HFFc6 (cell line): ENCODE measurements around the gene MICALL2. TPM values are rescaled to one million over a fixed set of nuclear protein-coding genes. Genes with fewer than 3 reads are reported as not detected.

Experiments used
- DNase-seq: peaks from one replicate; pipeline ENCODE4 v3.0.0-alpha.2; 2018
- H3K27ac Mint-ChIP-seq: 2 replicates; pipeline ENCODE4 v1.8.0; 2020; ENCODE audit warnings: mild to moderate bottlenecking, mixed read lengths
- H3K27me3 Mint-ChIP-seq: 2 replicates; pipeline ENCODE4 v1.8.0; 2021; ENCODE audit warnings: mild to moderate bottlenecking, moderate library complexity, mixed read lengths; ENCODE audit not compliant: insufficient read depth
- H3K36me3 Mint-ChIP-seq: 2 replicates; pipeline ENCODE4 v1.8.0; 2021; ENCODE audit warnings: low read depth, mixed read lengths
- H3K4me1 Mint-ChIP-seq: 2 replicates; pipeline ENCODE4 v1.8.0; 2020; ENCODE audit warnings: low read depth, mixed read lengths
- H3K4me3 Mint-ChIP-seq: 2 replicates; pipeline ENCODE4 v1.8.0; 2020; ENCODE audit warnings: mild to moderate bottlenecking, moderate library complexity, mixed read lengths
- H3K9me3 Mint-ChIP-seq: 2 replicates; pipeline ENCODE4 v1.8.0; 2020; ENCODE audit warnings: mild to moderate bottlenecking, mixed read lengths
- total RNA-seq, 6 experiments: library from RNA; stranded (reverse); fragmentation: NEBNext Ultra II Directional; extraction: Animal tissue kit (Norgen Biotek cat#: 25700); gene quantifications; 2 replicates in 1 of 6; 3 replicates in 5 of 6; pipeline ENCODE4 v1.2.3, GENCODE V29; 2021
- TF ChIP-seq, protein P1 (sequence below): fragments of 200-600 bp; sonication (generic); IDR thresholded peaks from 2 replicates; pipeline ENCODE4 v1.5.0; 2021; ENCODE audit warnings: antibody characterized with exemption, mild to moderate bottlenecking

Gene MICALL2
- total RNA-seq, 6 experiments from 2014 or later, result 12.1 to 24.4 (median 21.0) TPM

DNA sequence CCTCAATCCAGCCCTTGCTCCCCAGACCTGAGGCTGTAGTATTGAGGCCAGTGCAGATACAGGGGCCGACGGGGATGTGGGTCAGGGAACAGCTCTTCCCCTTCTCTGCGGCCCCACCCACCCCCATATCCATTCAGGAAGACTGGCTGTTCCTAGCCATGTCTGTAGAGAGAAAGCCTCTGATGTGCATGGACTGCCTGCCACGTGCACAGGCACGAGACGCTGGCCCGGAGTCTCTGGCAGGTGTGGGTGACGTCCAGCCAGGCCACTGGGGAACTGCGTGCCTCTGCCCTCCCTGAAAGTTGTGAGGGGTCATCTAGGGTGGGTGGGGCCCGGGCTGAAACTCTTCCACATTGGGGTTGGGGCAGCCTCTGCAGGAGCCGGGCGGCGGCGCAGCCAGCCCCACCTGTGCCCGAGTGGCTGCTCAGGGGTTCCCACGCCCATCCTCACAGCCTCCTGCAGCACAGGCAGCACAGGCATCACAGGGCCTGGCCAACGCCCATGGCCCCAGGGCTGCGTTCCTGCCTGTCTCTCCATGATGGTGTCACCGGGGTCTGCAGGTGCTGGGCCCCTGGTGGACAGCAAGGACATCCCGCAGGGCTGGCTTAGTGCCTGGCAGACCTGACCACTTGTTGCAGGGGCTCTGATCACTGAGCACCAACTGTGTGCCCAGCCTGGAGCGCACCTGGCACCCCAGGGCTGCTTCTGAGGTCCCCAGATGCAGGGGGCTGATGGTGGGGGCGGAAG lies 27.5 kb downstream of the MICALL2 start:
- H3K27me3 Mint-ChIP-seq, result peaks cover 5% of the 10 kb centered on the region
- H3K27ac Mint-ChIP-seq, result no peak overlapping the region
- H3K4me3 Mint-ChIP-seq, result no peak overlapping the region
- H3K4me1 Mint-ChIP-seq, result 0 out of 2 replicates have a peak, but pooled peaks cover 5% of the 10 kb centered on the region
- no peak for DNase-seq
- TF ChIP-seq, protein P1, sequence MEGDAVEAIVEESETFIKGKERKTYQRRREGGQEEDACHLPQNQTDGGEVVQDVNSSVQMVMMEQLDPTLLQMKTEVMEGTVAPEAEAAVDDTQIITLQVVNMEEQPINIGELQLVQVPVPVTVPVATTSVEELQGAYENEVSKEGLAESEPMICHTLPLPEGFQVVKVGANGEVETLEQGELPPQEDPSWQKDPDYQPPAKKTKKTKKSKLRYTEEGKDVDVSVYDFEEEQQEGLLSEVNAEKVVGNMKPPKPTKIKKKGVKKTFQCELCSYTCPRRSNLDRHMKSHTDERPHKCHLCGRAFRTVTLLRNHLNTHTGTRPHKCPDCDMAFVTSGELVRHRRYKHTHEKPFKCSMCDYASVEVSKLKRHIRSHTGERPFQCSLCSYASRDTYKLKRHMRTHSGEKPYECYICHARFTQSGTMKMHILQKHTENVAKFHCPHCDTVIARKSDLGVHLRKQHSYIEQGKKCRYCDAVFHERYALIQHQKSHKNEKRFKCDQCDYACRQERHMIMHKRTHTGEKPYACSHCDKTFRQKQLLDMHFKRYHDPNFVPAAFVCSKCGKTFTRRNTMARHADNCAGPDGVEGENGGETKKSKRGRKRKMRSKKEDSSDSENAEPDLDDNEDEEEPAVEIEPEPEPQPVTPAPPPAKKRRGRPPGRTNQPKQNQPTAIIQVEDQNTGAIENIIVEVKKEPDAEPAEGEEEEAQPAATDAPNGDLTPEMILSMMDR, result no peak
- no peaks in the 10 kb centered on the region for H3K36me3 Mint-ChIP-seq
- H3K9me3 Mint-ChIP-seq, result no peaks in the 10 kb centered on the region

DNA sequence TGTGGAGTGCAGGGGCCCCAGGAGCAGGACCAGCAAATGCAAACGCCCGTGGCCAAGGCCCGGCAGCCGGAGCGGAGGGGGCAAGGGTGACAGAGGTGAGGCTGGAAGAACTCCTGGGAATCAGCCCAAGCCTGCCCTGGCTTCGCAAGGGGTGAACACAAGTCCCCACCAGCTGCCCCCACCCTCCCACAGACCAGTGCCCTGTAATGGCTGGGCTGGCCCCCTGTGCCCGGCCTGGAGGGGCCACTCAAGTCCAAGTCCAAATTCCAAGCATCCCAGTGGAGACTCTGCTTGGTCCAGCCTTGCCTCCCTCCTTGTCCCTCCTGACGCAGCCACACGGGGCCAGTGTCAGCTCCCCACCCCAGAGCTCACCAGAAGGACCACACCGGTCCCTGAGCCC lies 28.0 kb downstream of the MICALL2 start:
- H3K9me3 Mint-ChIP-seq, result no peaks in the 10 kb centered on the region
- H3K36me3 Mint-ChIP-seq, result no peaks in the 10 kb centered on the region
- 0 out of 2 replicates have a peak, but pooled peaks cover 5% of the 10 kb centered on the region for H3K4me1 Mint-ChIP-seq
- no peak overlapping the region for H3K4me3 Mint-ChIP-seq
- H3K27ac Mint-ChIP-seq, result no peak overlapping the region
- no peak for DNase-seq
- peaks cover 7% of the 10 kb centered on the region for H3K27me3 Mint-ChIP-seq
- TF ChIP-seq, protein P1, result no peak

GRCh38 chr7:1430056-1430845 lies 29.0 kb downstream of the MICALL2 start:
- 0 out of 2 replicates have a peak, but pooled peaks cover 5% of the 10 kb centered on the region for H3K4me1 Mint-ChIP-seq
- TF ChIP-seq, protein P1, result no peak
- no peak overlapping the region for H3K4me3 Mint-ChIP-seq
- H3K9me3 Mint-ChIP-seq, result no peaks in the 10 kb centered on the region
- H3K27ac Mint-ChIP-seq, result no peak overlapping the region
- peaks cover 11% of the 10 kb centered on the region for H3K27me3 Mint-ChIP-seq
- no peak for DNase-seq
- H3K36me3 Mint-ChIP-seq, result no peaks in the 10 kb centered on the region

DNA sequence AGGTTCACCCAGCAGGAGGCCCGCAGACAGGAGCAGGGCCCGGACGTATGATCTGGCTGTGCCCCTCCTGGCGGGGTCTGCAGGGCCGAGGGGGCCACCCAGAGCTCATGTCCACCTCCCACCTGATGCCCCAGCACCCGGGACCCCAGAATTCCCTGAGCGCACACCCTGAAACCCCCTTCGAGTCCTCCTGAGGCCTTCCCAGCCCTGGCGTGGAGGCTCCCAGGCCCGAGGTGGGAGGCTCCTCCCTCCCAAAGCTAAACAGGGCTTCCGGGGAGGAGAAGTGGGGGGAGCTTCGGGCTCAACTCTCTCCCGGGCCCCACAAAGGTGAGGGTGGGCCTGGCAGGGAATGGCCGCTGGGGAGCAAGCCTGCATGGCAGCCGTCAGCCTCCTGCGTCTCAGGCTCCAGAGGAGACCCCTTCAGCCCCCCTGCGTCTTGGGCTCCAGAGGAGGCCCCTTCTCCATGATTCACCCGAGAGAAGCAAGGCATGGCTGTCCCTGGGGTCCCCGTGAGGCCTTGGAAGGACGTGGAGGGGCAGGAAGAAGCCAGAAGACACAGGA lies 30.2 kb downstream of the MICALL2 start:
- Mint-ChIP-seq H3K4me3 (no peak overlapping the region), H3K4me1 (0 out of 2 replicates have a peak, but pooled peaks cover 5% of the 10 kb centered on the region), H3K27ac (no peak overlapping the region), H3K9me3 (no peaks in the 10 kb centered on the region), H3K36me3 (no peaks in the 10 kb centered on the region), H3K27me3 (peaks cover 19% of the 10 kb centered on the region)
- TF ChIP-seq, protein P1, result no peak
- DNase-seq, result no peak

- H3K36me3 Mint-ChIP-seq, result no peaks in the 10 kb centered on the region
- no peak overlapping the region for H3K27ac Mint-ChIP-seq
- 0 out of 2 replicates have a peak, but pooled peaks cover under 1% of the 10 kb centered on the region for H3K4me1 Mint-ChIP-seq
- DNase-seq, result no peak
- TF ChIP-seq, protein P1, result no peak
- no peaks in the 10 kb centered on the region for H3K9me3 Mint-ChIP-seq
- peaks cover 28% of the 10 kb centered on the region for H3K27me3 Mint-ChIP-seq
- no peak overlapping the region for H3K4me3 Mint-ChIP-seq
These were observed 32.1 kb downstream of the MICALL2 start for GRCh38 chr7:1427064-1427657.
